ENCODE data around the gene SPTY2D1. TPM values are rescaled to one million over a fixed set of nuclear protein-coding genes. Genes with fewer than 3 reads are reported as not detected.
"Not testable (repeated sequence)": the region's sequence is repeated elsewhere in the genome, so short reads cannot be mapped to it uniquely, and the experiment has no call there.

The SPTY2D1 gene
- total and polyA plus RNA-seq, 2 experiments from 2014 or later = 10.9 to 24.1 TPM

GRCh38 chr11:18650859-18651557 is 16.9 kb upstream of the SPTY2D1 start:
- no peaks in the 10 kb centered on the region for H3K27me3 ChIP-seq
- H3K4me2 ChIP-seq = no peak overlapping the region
- no peaks in the 10 kb centered on the region for H3K79me2 ChIP-seq
- DNase-seq (ENCODE audit: low spot score) = peak; percentile 60
- no peak overlapping the region for H3K4me3 ChIP-seq
- H2AFZ ChIP-seq = no peak overlapping the region
- WGBS (ENCODE audit: low lambda C conversion rate, missing lambda C conversion rate) = 79% methylated on average over 19 of the region's 19 CpGs
- H4K20me1 ChIP-seq (ENCODE audit: insufficient read depth, poor library complexity, severe bottlenecking) = no peaks in the 10 kb centered on the region
- H3K9me3 ChIP-seq (ENCODE audit: low read depth) = no peaks in the 10 kb centered on the region
- H3K9me2 ChIP-seq (replicated peaks; ENCODE audit: insufficient read depth) = no peaks in the 10 kb centered on the region
- no peak for TF ChIP-seq EZH2 (IDR thresholded peaks at IDR 0.05; ENCODE audit: borderline replicate concordance)
- TF ChIP-seq, protein P1, sequence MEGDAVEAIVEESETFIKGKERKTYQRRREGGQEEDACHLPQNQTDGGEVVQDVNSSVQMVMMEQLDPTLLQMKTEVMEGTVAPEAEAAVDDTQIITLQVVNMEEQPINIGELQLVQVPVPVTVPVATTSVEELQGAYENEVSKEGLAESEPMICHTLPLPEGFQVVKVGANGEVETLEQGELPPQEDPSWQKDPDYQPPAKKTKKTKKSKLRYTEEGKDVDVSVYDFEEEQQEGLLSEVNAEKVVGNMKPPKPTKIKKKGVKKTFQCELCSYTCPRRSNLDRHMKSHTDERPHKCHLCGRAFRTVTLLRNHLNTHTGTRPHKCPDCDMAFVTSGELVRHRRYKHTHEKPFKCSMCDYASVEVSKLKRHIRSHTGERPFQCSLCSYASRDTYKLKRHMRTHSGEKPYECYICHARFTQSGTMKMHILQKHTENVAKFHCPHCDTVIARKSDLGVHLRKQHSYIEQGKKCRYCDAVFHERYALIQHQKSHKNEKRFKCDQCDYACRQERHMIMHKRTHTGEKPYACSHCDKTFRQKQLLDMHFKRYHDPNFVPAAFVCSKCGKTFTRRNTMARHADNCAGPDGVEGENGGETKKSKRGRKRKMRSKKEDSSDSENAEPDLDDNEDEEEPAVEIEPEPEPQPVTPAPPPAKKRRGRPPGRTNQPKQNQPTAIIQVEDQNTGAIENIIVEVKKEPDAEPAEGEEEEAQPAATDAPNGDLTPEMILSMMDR (IDR thresholded peaks at IDR 0.05; ENCODE audit: poor library complexity) = peak; percentile 52
- H3K4me1 ChIP-seq (ENCODE audit: insufficient read depth) = no peaks in the 10 kb centered on the region
- H3K36me3 ChIP-seq (replicated peaks; ENCODE audit: insufficient read depth, low read depth) = no peaks in the 10 kb centered on the region
- no peak overlapping the region for H3K27ac ChIP-seq

DNA sequence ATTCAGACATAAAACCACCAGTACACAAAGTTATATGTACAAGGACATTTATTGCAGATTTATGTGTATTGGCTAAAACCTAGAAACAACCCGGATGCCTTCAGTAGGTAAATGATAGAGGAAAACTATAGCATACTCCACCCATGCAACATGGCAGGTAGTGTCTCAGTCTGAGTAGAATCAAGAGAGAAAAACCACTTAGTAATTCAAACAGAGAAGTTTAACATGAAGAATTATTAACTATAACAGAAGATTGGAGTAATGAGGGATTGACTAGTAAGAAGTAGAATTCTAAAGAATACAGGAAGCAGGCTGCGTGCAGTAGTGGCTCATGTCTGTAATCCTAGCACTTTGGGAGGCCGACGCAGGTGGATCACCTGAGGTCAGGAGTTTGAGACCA is 16.2 kb upstream of the SPTY2D1 start:
- 96% methylated on average over 4 of the region's 4 CpGs for WGBS (ENCODE audit: low lambda C conversion rate, missing lambda C conversion rate)
- no peak overlapping the region for H3K4me3 ChIP-seq
- no peak overlapping the region for H3K4me2 ChIP-seq
- no peaks in the 10 kb centered on the region for H3K27me3 ChIP-seq
- no peaks in the 10 kb centered on the region for H3K4me1 ChIP-seq (ENCODE audit: insufficient read depth)
- H3K79me2 ChIP-seq = no peaks in the 10 kb centered on the region
- H2AFZ ChIP-seq = no peak overlapping the region
- no peak overlapping the region for H3K27ac ChIP-seq
- H3K9me2 ChIP-seq (replicated peaks; ENCODE audit: insufficient read depth) = no peaks in the 10 kb centered on the region
- DNase-seq (ENCODE audit: low spot score) = no peak
- no peaks in the 10 kb centered on the region for H3K36me3 ChIP-seq (replicated peaks; ENCODE audit: insufficient read depth, low read depth)
- no peaks in the 10 kb centered on the region for H3K9me3 ChIP-seq (ENCODE audit: low read depth)
- H4K20me1 ChIP-seq (ENCODE audit: insufficient read depth, poor library complexity, severe bottlenecking) = no peaks in the 10 kb centered on the region
- TF ChIP-seq, protein P1 (IDR thresholded peaks at IDR 0.05; ENCODE audit: poor library complexity) = no peak
- TF ChIP-seq EZH2phosphoT487 (IDR thresholded peaks at IDR 0.05; ENCODE audit: low read depth, severe bottlenecking, unreplicated experiment) (no peak), EZH2 (IDR thresholded peaks at IDR 0.05; ENCODE audit: borderline replicate concordance) (no peak)

GRCh38 chr11:18643034-18643433 is 8.9 kb upstream of the SPTY2D1 start:
- not testable (repeated sequence) for H3K27me3 ChIP-seq; H3K79me2 ChIP-seq; H3K36me3 ChIP-seq (replicated peaks; ENCODE audit: insufficient read depth, low read depth); H3K9me2 ChIP-seq (replicated peaks; ENCODE audit: insufficient read depth); H4K20me1 ChIP-seq (ENCODE audit: insufficient read depth, poor library complexity, severe bottlenecking); H3K9me3 ChIP-seq (ENCODE audit: low read depth); H2AFZ ChIP-seq; H3K4me1 ChIP-seq (ENCODE audit: insufficient read depth); H3K4me3 ChIP-seq; DNase-seq (ENCODE audit: low spot score); H3K4me2 ChIP-seq; H3K27ac ChIP-seq
- 84% methylated on average over 4 of the region's 4 CpGs for WGBS (ENCODE audit: low lambda C conversion rate, missing lambda C conversion rate)

- H3K9me2 ChIP-seq (replicated peaks; ENCODE audit: insufficient read depth) = no peaks in the 10 kb centered on the region
- H3K4me1 ChIP-seq (ENCODE audit: insufficient read depth) = no peaks in the 10 kb centered on the region
- no peak overlapping the region for H3K4me3 ChIP-seq
- H3K4me2 ChIP-seq = no peak overlapping the region
- H4K20me1 ChIP-seq (ENCODE audit: insufficient read depth, poor library complexity, severe bottlenecking) = no peaks in the 10 kb centered on the region
- H3K36me3 ChIP-seq (replicated peaks; ENCODE audit: insufficient read depth, low read depth) = no peaks in the 10 kb centered on the region
- H3K9me3 ChIP-seq (ENCODE audit: low read depth) = no peaks in the 10 kb centered on the region
- 86% methylated on average over 1 of the region's 1 CpG for whole genome bisulfite sequencing (ENCODE audit: low lambda C conversion rate, missing lambda C conversion rate)
- TF ChIP-seq, protein P1 (IDR thresholded peaks at IDR 0.05; ENCODE audit: poor library complexity) = no peak
- TF ChIP-seq EZH2phosphoT487 (IDR thresholded peaks at IDR 0.05; ENCODE audit: low read depth, severe bottlenecking, unreplicated experiment) = no peak
- TF ChIP-seq EZH2 (IDR thresholded peaks at IDR 0.05; ENCODE audit: borderline replicate concordance) = no peak
- H3K79me2 ChIP-seq = no peaks in the 10 kb centered on the region
- no peak for DNase-seq (ENCODE audit: low spot score)
- no peak overlapping the region for H3K27ac ChIP-seq
- no peak overlapping the region for H2AFZ ChIP-seq
- H3K27me3 ChIP-seq = no peaks in the 10 kb centered on the region
These were observed 7.5 kb upstream of the SPTY2D1 start for GRCh38 chr11:18641677-18642076.

Measured in hepatocyte (in vitro differentiated cells).